GM13976 (cell line): ENCODE measurements around the gene MLLT3.

Experiments used
- DNase-seq: peaks from one replicate; pipeline ENCODE4 v3.0.0; 2012; ENCODE audit warnings: low spot score
- in situ Hi-C: fragments of 300-500 bp; cut with MboI; formaldehyde crosslinking; loops from one replicate; pipeline ENCODE4 v1.12.0; 2022; ENCODE audit warnings: low sequenced_read_pairs, mixed read lengths, inconsistent platforms; ENCODE audit not compliant: unreplicated experiment
- TF ChIP-seq, protein P1 (sequence below): IDR thresholded peaks from 2 replicates; pipeline ENCODE4 v1.5.1; 2012; ENCODE audit warnings: borderline replicate concordance, mild to moderate bottlenecking; ENCODE audit not compliant: insufficient read depth; ENCODE audit errors: extremely low read depth, missing control alignments, control extremely low read depth

The MLLT3 gene

DNA sequence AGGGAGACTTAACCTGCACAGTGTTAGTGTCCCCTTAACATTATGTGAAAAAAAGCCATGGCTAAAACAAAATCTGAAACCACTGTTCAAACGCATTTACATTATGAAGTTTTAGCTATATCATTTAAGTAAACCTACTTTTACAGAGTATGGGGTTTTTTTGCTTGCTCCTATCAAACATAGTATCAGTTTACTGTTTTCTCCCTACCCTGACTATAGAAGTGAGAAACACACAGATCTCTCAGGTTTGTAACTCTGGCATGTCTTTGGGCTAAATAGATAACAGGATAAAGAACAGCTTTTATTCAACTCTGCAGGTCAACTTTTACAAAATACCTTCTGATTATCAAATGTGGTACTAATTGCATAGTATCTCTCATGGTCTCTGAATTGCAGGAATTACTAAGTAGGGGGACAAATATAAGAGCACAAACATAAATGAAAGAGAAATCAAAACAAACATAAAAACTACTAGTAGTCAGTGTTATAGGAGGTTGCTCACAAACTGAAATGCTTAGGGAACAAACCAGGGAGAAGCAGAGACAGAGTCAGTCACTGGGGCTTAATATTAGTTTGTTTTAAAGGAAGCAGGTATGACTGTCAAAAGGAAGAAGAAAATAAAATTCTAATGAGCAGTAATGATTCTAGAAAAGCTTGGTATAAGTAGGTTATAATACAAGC, 155.8 kb downstream of the MLLT3 start:
- in situ Hi-C loops, result no loop called here

DNA sequence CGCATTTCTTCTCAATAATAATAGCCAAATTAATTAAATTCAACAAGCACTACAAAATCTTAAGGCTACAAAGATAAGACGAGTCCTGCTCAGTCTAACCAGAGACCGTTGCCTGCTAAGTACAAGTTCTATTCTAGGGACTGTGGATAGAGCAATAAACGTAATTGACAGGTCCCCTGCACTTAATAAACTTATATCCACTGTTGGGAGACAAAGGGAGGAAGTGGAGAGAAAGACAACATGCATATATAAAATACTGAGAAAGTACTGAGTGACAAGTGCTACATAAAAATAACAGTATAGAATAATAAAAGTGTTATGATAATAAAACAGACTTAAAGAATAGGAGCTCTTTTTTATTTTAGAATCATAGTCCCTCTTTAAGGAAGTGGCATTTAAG, 158.1 kb downstream of the MLLT3 start:
- TF ChIP-seq, protein P1, sequence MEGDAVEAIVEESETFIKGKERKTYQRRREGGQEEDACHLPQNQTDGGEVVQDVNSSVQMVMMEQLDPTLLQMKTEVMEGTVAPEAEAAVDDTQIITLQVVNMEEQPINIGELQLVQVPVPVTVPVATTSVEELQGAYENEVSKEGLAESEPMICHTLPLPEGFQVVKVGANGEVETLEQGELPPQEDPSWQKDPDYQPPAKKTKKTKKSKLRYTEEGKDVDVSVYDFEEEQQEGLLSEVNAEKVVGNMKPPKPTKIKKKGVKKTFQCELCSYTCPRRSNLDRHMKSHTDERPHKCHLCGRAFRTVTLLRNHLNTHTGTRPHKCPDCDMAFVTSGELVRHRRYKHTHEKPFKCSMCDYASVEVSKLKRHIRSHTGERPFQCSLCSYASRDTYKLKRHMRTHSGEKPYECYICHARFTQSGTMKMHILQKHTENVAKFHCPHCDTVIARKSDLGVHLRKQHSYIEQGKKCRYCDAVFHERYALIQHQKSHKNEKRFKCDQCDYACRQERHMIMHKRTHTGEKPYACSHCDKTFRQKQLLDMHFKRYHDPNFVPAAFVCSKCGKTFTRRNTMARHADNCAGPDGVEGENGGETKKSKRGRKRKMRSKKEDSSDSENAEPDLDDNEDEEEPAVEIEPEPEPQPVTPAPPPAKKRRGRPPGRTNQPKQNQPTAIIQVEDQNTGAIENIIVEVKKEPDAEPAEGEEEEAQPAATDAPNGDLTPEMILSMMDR, result no peak
- in situ Hi-C loops, result no loop called here
- no peak for DNase-seq

More for the DNA sequence above, 155.8 kb downstream of the MLLT3 start:
- TF ChIP-seq, protein P1, result no peak
- DNase-seq, result no peak

DNA sequence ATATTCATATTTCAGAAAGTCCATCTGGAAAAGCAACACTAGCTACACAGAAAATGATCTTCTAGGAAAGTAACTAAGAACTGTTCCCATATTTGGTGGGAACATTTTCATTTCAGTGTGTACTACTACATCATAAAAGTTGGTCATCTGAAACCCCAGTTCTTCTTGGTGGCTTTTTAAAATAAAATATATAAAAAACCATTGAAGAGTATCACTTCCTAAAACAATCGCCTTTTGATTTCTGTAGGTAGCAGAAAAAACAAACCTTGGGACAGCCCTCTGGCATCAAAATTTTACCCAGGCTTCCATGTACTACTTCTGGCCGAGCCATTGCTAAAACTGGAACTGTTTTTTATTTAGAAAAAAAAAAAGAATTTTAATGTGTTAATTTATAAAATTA, 158.5 kb downstream of the MLLT3 start:
- no peak for DNase-seq
- in situ Hi-C loops, result no loop called here
- TF ChIP-seq, protein P1, result no peak

DNA sequence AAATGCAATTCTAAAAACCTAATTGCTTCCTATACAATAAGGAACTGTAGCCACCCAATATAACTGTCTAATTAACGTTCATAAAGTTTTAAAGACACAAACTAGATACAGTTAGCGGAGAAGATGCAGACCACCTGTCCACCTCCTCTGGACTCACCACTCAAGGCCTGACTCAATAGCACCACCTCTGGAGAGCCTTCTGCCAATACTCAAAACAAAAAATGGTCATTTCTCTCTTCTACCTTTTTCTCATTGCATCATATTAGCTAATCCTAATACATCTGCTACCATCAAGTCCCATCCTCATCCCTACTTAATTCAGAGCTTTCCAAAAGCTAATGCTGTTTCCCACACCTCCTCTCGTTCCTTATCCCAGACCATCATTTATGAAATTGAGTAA, 159.9 kb downstream of the MLLT3 start:
- no peak for DNase-seq
- TF ChIP-seq, protein P1, result no peak
- in situ Hi-C loops, result no loop called here

DNA sequence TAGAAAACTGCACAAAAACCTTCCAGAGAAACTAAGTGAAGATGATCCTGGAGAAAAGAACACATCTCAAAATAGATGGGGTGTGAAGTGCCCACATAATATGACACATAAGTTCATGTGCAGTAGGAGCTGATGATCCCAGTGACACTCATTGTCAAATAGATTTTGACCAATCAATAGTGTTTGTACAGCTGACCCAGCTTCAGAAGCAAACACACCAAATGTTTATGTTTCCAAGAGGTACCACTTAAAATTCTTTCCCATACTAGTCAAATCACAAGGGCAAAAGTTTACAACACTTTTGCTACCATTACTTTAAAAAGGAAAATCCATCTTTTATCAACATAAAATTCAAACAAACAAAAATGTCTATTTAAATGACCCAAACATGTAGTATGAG, 175.0 kb downstream of the MLLT3 start:
- in situ Hi-C loops, result no loop called here
- TF ChIP-seq, protein P1, result no peak
- no peak for DNase-seq

DNA sequence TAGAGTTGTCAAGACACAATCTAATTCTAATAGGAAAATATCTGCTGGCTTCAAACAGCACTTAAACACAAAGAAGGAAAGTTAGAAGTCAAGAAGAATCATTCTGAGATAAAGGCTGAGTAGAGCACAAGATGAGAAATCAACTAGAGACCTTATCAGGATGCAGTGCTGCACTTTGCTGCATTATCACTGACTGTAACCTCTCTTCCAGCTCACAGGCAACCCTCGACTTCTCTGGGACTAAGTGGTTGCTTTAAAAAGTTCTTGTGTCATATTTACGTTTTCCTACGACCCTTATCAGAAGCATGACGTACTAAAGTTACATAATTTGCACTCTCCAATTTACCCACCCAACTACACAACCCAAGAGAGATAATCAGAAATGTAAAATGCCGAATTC, 176.1 kb downstream of the MLLT3 start:
- TF ChIP-seq, protein P1, result no peak
- in situ Hi-C loops, result no loop called here
- no peak for DNase-seq
